LNCAP (cell line): Measurements from ENCODE around the gene ACOX3.

Experiments
- TF ChIP-seq, protein P1 (sequence below): fragments of 450-650 bp; IDR thresholded peaks from 2 replicates; pipeline ENCODE4 v1.5.1; 2017; ENCODE audit warnings: mild to moderate bottlenecking

ACOX3 gene

GRCh38 chr4:8334786-8335460, 105.6 kb downstream of the ACOX3 start:
- TF ChIP-seq, protein P1, sequence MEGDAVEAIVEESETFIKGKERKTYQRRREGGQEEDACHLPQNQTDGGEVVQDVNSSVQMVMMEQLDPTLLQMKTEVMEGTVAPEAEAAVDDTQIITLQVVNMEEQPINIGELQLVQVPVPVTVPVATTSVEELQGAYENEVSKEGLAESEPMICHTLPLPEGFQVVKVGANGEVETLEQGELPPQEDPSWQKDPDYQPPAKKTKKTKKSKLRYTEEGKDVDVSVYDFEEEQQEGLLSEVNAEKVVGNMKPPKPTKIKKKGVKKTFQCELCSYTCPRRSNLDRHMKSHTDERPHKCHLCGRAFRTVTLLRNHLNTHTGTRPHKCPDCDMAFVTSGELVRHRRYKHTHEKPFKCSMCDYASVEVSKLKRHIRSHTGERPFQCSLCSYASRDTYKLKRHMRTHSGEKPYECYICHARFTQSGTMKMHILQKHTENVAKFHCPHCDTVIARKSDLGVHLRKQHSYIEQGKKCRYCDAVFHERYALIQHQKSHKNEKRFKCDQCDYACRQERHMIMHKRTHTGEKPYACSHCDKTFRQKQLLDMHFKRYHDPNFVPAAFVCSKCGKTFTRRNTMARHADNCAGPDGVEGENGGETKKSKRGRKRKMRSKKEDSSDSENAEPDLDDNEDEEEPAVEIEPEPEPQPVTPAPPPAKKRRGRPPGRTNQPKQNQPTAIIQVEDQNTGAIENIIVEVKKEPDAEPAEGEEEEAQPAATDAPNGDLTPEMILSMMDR, result no peak

GRCh38 chr4:8333726-8334460, 106.6 kb downstream of the ACOX3 start:
- TF ChIP-seq, protein P1, result no peak

- TF ChIP-seq, protein P1, result no peak
These were observed 107.6 kb downstream of the ACOX3 start for GRCh38 chr4:8332891-8333331.

GRCh38 chr4:8332038-8332857, 108.3 kb downstream of the ACOX3 start:
- TF ChIP-seq, protein P1, result no peak

GRCh38 chr4:8331575-8331955, 109.0 kb downstream of the ACOX3 start:
- TF ChIP-seq, protein P1, result no peak

GRCh38 chr4:8330821-8331574, 109.5 kb downstream of the ACOX3 start:
- TF ChIP-seq, protein P1, result no peak
